GM18861 (cell line): ENCODE results near the gene PUSL1.

Experiments used
- ATAC-seq: cut with Tn5 transposase; IDR thresholded peaks from one replicate; pipeline ENCODE4 v1.9.1; 2021; ENCODE audit not compliant: unreplicated experiment

Gene PUSL1

DNA sequence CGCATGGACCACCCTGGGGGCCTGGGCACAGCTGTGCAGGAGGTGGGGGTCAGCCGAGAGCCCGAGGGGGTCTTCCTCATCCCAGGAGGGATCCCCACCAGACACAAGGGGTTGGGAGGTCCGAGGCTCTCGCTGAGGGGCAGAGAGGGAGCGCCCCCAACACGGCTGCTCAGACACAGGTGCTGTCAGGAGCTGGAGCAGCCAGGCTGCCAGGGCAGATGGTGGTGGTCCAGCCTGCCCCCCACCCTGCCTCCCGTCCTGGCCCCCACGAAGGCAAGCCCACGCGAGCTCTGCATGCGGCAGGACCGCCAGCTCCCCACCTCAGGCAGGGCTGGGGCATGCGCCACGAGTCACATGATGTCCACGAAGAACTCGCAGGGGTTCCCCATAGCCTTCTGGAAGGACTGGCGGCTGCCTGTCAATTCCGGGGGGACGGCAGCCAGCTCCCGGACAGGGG is 27.4 kb downstream of the PUSL1 start:
- ATAC-seq = no peak

DNA sequence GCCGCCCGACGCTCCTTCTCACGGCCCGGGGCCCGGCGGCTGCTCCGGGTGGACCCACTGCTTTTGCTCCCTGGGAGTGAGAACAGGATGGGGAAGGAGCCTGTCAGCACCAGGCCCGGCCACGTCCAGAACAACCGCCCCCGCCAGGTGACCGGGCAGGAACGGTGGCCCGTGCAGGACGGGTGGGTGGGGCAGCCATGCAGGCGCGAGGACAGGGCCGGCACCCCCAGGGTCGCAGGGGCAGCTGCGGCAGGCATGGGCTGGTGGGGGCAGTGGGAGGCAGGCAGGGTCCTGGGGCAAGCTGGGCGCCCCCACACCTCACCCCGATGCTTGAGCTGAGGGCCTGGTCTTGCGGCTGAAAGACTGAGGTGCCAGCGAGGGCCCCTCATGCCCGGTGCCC is 28.0 kb downstream of the PUSL1 start:
- ATAC-seq = no peak

GRCh38 chr1:1336931-1337792 is 28.8 kb downstream of the PUSL1 start:
- no peak for ATAC-seq

DNA sequence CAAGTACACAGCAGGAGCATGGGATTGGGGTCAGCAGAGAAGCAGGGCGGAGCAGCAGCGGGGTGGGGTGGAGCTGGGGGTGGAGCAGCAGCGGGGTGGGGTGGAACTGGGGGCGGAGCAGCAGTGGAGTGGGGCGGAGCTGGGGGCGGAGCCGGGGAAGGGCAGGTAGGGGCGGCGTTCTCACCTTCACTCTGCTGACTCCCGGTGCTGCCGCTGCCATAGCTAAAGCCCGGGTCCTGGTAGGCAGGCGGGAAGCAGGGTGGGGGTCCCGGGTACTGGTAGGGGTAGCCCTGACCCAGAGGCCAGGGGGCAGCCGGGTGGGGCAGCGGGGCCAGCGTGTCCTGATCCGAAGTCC is 29.4 kb downstream of the PUSL1 start:
- ATAC-seq = no peak

DNA sequence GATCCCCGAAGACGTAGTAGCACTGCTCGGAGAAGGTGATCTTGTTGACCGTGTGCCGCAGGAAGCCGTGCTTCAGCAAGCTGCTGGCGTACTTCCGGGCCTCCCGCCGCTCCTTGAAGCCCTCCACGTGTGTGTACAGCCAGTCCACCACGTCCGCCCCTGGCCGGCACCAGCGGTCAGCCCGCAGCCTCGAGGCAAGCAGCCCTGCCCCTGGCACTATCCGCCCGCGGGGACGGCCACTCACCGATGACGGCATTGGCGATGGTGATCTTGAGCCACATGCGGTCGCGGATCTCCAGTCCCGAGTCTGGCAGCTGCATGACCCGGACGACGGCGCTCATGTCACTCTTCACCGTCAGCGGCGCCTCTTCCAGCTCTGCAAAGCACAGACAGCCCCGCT is 29.9 kb downstream of the PUSL1 start:
- no peak for ATAC-seq

DNA sequence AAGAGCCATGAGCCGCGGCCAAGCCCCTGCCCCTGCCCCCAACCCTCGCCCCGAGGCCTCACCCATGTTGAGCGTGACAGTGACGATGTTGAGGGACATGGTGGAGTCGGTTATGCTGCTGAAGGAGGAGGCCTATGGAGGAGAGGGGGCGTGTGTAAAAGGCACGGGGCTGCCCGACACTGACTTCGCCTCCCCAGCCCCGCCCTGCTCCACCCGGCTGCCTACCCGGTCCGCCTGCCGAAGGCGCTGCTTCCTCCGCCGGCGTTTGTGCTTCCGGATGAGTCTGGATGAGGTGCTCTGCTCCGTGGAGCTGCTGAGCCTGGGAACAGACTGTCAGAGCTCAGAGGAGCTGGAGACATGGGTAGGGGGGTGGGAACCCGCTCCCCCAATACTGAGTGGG is 31.8 kb downstream of the PUSL1 start:
- no peak for ATAC-seq

GRCh38 chr1:1340791-1341548 is 32.6 kb downstream of the PUSL1 start:
- no peak for ATAC-seq

DNA sequence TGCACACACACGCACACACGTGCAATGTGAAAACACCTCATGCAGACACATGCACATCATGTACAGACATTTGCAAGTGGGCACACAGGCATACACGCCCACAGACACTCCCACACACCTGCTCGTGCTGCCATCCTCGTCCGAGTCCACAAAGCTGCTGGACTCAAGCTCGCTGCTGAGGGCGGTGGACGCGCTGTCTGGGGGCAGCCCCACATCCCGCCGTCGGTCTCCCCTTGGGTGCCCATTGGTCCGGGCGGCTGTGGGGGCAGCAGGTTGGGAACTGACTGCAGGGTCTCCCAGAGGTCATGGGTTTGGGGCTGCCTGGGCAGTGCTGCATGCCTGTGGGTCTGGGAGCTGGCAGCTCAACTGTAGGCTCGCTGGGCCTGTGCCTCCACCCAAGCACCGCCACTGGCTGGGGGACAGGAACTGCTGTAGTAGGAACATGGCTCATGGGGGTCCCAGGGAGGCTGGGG is 33.2 kb downstream of the PUSL1 start:
- ATAC-seq = no peak

DNA sequence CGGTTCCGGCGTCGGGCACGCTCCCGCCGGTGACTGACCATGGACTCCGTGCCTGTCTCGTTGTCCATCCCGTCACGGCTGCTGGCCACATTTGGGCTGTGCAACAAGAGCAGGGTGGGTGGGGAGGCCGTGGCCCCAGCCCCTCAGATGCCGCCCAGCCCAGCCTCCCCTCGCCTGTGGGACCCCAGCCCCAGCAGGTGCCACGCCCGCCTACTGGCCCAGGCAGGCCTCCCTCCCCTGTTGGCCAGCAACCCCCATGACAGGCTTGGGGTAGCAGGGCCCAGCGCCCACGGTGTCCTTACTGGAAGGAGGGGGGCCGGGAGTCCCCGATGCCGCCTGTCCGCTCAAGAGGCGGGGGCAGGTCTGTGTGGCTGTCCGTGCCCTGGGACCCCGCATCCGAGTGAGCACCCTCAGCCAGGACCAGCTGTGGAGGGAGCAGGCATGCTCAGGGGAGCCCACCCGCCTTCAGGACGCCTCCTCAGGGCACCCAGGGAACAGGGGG is 33.7 kb downstream of the PUSL1 start:
- no peak for ATAC-seq

GRCh38 chr1:1342584-1343115 is 34.3 kb downstream of the PUSL1 start:
- ATAC-seq = no peak

GRCh38 chr1:1343811-1344421 is 35.5 kb downstream of the PUSL1 start:
- no peak for ATAC-seq

- ATAC-seq = no peak
Observed at GRCh38 chr1:1344655-1345361, 36.4 kb downstream of the PUSL1 start.

GRCh38 chr1:1345384-1345783 is 37.0 kb downstream of the PUSL1 start:
- ATAC-seq = no peak

DNA sequence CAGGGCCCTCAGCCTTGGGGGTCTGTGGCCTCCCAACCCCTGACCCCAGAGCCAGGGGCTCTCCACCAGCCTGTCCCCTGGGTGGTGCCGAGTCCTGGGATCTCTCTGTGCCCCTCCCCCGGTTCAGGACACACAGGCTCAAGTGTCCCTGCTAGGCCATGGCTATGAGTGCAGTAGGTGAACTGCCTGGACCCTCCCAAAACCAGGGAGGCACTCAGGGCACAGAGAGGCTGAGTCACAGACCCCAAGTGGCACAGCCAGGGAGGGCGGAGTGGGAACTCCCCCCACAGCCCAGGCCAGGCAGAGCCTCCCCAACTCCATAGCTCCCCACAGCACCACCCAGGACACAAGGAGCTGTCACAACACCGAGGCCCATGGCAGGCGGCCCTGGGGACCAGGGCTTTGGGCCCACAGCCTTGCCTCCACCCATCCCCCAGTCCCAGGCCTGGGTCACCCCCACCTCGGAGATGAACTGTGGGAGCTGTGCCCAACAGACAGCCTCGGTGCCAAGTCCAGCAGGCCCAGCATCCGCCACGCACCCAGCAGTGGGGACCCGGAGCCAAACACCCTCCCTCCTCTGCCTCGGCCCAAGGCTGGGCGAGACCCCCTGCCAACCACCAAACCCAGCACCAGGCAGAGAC is 37.6 kb downstream of the PUSL1 start:
- no peak for ATAC-seq

DNA sequence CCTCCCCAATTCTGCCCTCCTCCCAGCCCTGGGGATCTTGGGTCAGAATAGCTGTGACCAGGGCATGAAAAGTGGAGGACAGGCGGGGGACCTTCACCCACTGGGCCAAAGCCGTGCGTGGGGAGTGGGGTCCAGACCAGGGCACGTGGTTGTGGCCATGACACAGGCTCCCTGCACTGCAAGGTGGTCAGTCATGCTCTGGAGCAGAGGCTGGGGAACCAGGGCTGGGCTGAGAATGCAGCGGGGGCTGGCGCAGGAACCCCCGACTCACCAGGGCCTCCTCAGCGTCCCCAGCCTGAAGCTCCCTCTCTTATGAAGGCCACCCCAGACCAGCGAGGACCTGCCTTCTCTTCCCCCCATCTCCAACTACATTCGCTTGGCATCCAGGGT is 38.1 kb downstream of the PUSL1 start:
- no peak for ATAC-seq

DNA sequence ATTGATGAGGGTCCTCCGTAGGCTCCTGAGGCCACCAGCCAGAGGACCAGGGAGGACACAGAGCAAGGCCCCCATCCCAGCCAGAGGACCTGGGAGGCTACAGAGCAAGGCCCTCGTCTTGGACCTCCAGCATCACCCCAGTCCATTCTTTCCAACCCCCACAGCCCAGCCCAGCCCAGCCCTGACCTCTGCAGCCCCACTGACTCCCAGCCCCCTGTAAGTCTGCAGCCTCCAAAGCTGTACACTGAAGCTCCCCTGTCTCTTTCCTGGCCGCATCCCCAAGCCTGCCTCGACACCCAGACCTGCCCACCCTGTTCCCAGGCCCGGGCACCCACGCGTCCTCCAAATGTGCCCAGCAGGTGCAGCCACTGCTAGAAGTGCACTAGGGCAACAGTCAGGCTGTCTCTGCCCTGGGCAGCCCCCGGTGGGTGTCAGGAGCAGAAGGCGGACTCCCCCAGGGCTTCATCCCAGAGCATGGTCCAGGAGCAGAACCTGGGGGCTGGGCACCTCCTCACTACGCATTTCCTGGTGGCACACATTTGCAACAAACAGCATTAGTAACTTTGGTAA is 38.7 kb downstream of the PUSL1 start:
- ATAC-seq = no peak

GRCh38 chr1:1347663-1348419 is 39.4 kb downstream of the PUSL1 start:
- no peak for ATAC-seq

- peak; percentile 2 for ATAC-seq
Observed at GRCh38 chr1:1348420-1349255, 40.2 kb downstream of the PUSL1 start.
